SKM-1 (cell line): ENCODE measurements around the gene LRRC3B.
A peak's percentile ranks its signal among the peaks of the same experiment; 100 is the strongest.

Experiments
- DNase-seq: peaks from one replicate; lab custom pipeline; 2025; ENCODE audit not compliant: unreplicated experiment; lab: John Stamatoyannopoulos, UW

Gene LRRC3B

GRCh38 chr3:26704736-26705135, 82.2 kb downstream of the LRRC3B start:
- no peak for DNase-seq

DNA sequence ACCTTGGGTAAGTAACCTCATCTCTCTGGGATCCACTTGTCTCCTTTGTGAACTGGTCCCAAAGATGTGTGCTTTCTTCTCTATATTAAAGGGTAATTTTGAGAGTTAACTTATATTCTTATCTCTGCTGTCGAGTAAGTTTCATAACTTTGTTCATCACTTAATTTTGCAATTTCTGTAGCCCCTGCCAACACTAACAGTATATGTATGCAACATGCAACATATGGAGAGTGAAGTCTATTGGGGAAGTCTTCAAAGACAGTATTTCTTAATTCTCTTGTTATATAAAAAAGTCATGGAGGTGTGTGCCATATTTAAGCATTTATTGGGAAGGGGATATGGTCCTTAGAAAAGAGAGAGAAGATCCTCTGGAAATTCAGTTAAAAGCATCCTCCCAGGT, 85.9 kb downstream of the LRRC3B start:
- DNase-seq = no peak

DNA sequence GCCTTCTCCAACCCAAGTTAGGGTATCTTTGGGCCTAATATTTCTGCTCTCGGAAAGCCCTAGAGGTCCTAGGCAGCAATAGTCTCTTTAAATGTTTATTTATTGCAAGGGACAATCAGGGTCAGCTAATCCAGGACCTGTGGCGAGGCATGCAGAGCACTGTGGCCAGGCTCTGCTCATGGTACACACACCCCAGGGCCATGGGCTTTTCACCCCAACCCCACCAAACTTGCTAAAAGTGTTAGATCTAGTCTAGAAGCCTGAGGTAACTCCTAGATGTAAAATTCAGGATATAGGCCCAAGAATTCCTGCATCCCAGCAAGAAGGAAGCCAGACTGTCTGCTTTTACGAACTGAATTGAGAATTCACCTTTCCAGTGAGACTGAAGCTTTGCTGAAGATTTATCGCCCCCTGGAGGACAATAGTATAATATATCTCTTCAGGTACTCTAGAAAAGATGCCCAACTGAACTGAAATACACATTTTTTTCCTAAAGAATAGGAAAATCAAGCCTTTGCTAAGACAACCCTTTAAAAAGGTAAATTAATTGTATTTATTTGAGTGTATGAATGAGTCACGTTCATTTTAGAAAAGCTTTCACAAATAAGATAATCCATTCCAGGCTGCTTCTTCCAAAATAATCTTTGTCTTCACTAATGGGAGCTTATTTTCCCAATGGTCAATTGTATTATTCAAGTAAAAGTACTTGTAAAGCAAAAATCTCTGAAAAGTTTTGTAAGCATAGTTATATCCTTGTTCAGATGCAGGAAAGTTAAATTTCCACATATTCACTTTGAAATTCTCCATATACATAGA, 89.8 kb downstream of the LRRC3B start:
- peak; percentile 41 for DNase-seq

- no peak for DNase-seq
Measured at GRCh38 chr3:26713091-26713490, 90.5 kb downstream of the LRRC3B start.

DNA sequence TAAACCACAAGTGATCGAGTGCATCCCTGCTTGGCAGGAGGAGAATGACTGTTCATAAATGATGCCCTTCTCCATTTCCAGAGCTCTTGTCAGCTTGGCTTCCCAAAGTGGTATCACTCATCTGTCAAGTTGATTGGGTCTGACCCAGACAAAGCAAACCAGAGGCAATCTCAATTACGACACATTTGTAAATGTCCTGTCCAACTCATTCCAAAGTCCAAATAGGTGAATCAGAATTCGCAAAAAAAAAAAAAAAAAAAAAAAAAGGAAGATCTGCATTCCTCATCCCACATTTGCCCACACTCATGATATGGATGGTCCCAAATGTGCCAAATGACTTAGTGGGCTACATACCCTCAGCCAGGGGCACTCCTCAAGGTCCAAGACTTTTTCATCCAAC, 91.9 kb downstream of the LRRC3B start:
- no peak for DNase-seq

GRCh38 chr3:26715431-26715830, 92.9 kb downstream of the LRRC3B start:
- DNase-seq = no peak

DNA sequence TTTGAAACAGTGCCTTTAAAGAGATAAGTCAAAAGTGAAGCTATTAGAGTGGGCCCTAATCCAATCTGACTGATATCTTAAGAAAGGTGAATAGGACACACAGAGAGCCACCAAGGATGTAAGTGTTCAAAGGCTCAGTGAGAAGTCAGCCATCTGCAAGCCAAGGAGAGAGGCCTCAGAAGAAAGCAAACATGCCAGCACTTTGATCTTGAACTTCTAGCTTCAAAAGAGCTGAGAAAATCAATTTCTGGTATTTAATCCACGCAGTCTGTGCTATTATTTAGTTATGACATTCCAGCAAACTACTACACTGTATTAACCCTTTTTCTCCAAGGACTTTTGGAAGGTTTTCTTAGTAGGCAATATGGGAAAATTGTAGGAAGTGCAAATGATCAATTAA, 95.7 kb downstream of the LRRC3B start:
- no peak for DNase-seq

DNA sequence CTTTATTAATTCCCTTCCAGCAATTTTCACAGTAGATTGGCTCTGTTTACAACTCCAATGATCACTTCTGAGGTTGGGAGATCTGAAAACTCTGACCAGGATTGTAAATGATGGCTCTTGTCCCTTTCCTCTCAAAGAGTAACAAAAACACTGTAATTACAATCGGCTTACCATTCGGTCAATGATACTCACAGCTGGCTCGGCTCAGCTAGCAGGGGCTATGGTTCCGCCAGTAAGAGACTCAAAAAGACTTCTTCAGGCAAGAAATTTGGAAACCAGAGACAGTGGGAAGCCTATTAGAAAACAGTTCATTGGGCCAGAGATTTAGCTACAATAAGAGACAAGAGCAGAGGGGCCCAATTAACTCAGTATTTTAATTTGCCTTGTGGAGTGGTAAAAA, 96.6 kb downstream of the LRRC3B start:
- no peak for DNase-seq

DNA sequence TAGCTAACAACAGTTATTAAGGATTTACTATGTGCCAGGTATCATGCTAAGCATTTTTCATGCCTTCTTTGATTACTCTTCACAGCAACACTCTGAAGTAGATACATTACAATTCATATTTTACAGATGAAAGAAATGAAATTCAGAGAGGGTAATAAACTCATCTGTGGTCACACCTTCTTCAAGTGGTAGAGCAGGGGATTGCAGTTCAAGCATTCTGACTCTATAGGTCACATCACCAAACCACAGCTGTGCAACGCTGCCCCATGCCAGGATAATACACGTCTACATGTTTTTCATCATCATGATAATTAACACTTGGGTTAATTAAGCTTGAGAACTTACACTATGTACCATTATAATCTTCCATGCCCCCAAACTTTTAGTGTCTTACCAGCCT, 98.5 kb downstream of the LRRC3B start:
- DNase-seq = no peak

GRCh38 chr3:26731843-26732242, 109.3 kb downstream of the LRRC3B start:
- no peak for DNase-seq

DNA sequence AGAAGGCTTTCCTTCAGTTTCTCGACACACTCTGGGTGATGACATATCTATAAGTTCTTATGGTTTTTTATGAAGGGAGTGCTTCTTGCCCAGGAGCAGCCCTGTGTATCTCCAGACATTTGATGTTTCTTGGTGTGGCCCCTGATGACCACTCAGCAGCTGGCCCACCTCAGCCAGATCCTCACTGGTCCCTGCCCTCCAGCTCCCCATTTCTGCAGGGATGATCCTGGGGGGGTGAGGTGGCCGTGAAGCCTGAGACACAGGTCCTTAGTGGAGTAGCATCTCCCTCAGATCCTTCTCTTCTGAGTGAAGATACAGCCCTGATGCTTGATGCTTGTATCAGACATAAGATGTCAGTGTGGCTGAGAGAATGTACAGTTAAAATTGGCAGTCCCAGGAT, 127.7 kb downstream of the LRRC3B start:
- DNase-seq = no peak

DNA sequence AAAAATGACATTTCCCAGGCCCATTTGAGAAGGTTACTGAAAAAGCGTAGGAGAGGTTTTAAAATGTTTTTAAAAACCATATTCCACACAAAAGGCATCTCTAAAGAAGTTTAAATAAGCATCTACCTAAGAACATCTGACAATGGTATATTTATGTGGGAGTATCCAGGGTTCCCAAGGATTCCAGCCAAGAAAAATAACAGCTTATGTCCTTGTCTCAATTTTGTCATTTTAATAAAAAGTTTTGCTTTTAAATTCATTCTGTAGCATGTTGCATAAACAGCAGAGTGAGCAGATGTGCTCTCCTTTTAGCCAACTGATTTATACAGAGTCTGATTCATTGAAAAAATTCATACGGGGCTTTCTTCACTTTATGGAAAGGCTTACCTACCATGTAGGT, 129.9 kb downstream of the LRRC3B start:
- no peak for DNase-seq

GRCh38 chr3:26753095-26753494, 130.5 kb downstream of the LRRC3B start:
- DNase-seq = no peak

GRCh38 chr3:26757978-26758377, 135.4 kb downstream of the LRRC3B start:
- no peak for DNase-seq
